OCI-LY3 (cell line): Measurements from ENCODE around the gene NOS1AP.

ENCODE experiments used
- H2AFZ ChIP-seq: fragments of 200-600, 300-600 bp; shearing (Covaris generic); 2 replicates; pipeline ENCODE4 v1.6.0; 2014; ENCODE audit warnings: antibody characterized with exemption, low read depth, low read length
- H3K27ac ChIP-seq: fragments of 200-600, 300-600 bp; sonication (generic); 2 replicates; pipeline ENCODE4 v1.5.1; 2014; ENCODE audit warnings: mild to moderate bottlenecking, low read length, moderate library complexity, mixed read lengths
- H3K27me3 ChIP-seq: fragments of 200-600, 300-600 bp; sonication (generic); 2 replicates; pipeline ENCODE4 v1.6.1; 2014; ENCODE audit warnings: low read depth, low read length, mixed read lengths
- H3K36me3 ChIP-seq: fragments of 200-600, 300-600 bp; sonication (generic); replicated peaks from 2 replicates; pipeline ENCODE3; 2014; ENCODE audit warnings: low read depth, low read length, mixed read lengths
- H3K4me1 ChIP-seq: fragments of 300-600, 200-600 bp; sonication (generic); 2 replicates; pipeline ENCODE4 v1.6.1; 2014; ENCODE audit warnings: low read length, mixed read lengths
- H3K4me2 ChIP-seq: fragments of 200-600, 300-600 bp; sonication (generic); 2 replicates; pipeline ENCODE4 v1.6.1; 2014; ENCODE audit warnings: low read length, mixed read lengths
- H3K4me3 ChIP-seq: fragments of 300-600, 200-600 bp; sonication (generic); 2 replicates; pipeline ENCODE4 v1.5.1; 2014; ENCODE audit warnings: antibody characterized with exemption, mild to moderate bottlenecking, low read length, moderate library complexity
- H3K79me2 ChIP-seq: fragments of 300-600, 200-600 bp; shearing (Covaris generic); 2 replicates; pipeline ENCODE4 v1.6.1; 2014; ENCODE audit warnings: mild to moderate bottlenecking, low read length, mixed read lengths
- H3K9ac ChIP-seq: fragments of 300-600, 200-600 bp; shearing (Covaris generic); 2 replicates; pipeline ENCODE4 v1.6.0; 2014; ENCODE audit warnings: mild to moderate bottlenecking, low read length, moderate library complexity
- H3K9me3 ChIP-seq: fragments of 200-600, 300-600 bp; shearing (Covaris generic); 2 replicates; pipeline ENCODE4 v1.6.1; 2014; ENCODE audit warnings: low read length, mixed read lengths; ENCODE audit not compliant: insufficient read depth
- H4K20me1 ChIP-seq: fragments of 200-600, 300-600 bp; sonication (generic); 2 replicates; pipeline ENCODE4 v1.6.1; 2016; ENCODE audit warnings: low read length, mixed read lengths; ENCODE audit not compliant: insufficient read depth
- CTCF ChIP-seq: fragments of 200-600, 300-600 bp; sonication (generic); IDR thresholded peaks from 2 replicates; pipeline ENCODE4 v1.5.1; 2014; ENCODE audit warnings: antibody characterized with exemption, low read length, low read depth
- EZH2phosphoT487 ChIP-seq: fragments of 200-600 bp; shearing (Covaris generic); IDR thresholded peaks from 2 replicates; pipeline ENCODE4 v1.6.1; 2018; ENCODE audit warnings: antibody characterized with exemption, mixed run types, low read depth

Gene NOS1AP

DNA sequence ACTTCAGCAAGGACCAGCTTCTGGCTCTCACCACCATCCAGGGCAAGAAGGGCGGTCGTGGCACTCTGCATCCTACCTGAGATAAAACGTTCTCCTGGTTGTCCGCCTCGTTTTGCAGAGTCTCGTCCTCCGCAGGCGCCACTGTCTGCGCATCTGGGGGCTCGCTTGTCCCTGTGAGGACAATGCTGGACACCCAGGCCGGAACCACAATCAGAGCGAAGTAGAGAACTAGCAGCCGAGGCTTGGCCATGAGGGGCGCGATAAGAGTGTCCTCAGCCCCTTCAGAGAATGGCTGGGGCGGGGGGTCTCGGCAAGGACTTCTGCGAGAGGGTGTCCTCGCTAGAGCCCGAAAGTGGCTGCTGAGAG lies 46.3 kb upstream of the NOS1AP start:
- Histone ChIP-seq H3K4me3 (peak overlapping the region; percentile 77), H2AFZ (no peak overlapping the region), H3K4me2 (peak overlapping the region; percentile 72), H4K20me1 (no peaks in the 10 kb centered on the region), H3K27ac (no peak overlapping the region), H3K9ac (no peak overlapping the region; the same call in 1 of the 2 replicates), H3K36me3 (peaks cover 5% of the 10 kb centered on the region), H3K4me1 (peaks cover 23% of the 10 kb centered on the region), H3K27me3 (peaks cover 20% of the 10 kb centered on the region), H3K9me3 (peaks cover 19% of the 10 kb centered on the region; the same call in 1 of the 2 replicates), H3K79me2 (no peaks in the 10 kb centered on the region)
- TF ChIP-seq EZH2phosphoT487 (no peak), CTCF (no peak)

- Histone ChIP-seq H3K36me3 (peaks cover 7% of the 10 kb centered on the region), H3K9me3 (peaks cover 20% of the 10 kb centered on the region; the same call in 1 of the 2 replicates), H3K4me3 (peak within 1 kb of the TSS; percentile 77), H3K9ac (peak within 1 kb of the TSS; percentile 38), H3K27me3 (peaks cover 20% of the 10 kb centered on the region), H4K20me1 (no peaks in the 10 kb centered on the region), H3K79me2 (no peaks in the 10 kb centered on the region), H3K4me1 (peaks cover 23% of the 10 kb centered on the region), H3K4me2 (peak within 1 kb of the TSS; percentile 72), H3K27ac (no peak within 1 kb of the TSS), H2AFZ (peak within 1 kb of the TSS; percentile 65)
- no peak for TF ChIP-seq EZH2phosphoT487
- TF ChIP-seq CTCF = peak; percentile 44
Observed at GRCh38 chr1:162023547-162024501, 45.7 kb upstream of the NOS1AP start, which contains the start of gene OLFML2B. Gene OLFML2B, minus strand, starts transcription at chr1:162023869. Its CDS starts 439 bp downstream, at chr1:162023430.

- H3K4me3 ChIP-seq = no peak overlapping the region
- H3K36me3 ChIP-seq = peaks cover 7% of the 10 kb centered on the region
- H3K79me2 ChIP-seq = no peaks in the 10 kb centered on the region
- peaks cover 21% of the 10 kb centered on the region for H3K4me1 ChIP-seq
- peaks cover 21% of the 10 kb centered on the region for H3K27me3 ChIP-seq
- no peak for TF ChIP-seq EZH2phosphoT487
- TF ChIP-seq CTCF = no peak
- no peak overlapping the region for H2AFZ ChIP-seq
- H3K9ac ChIP-seq = no peak overlapping the region
- H3K9me3 ChIP-seq = peaks cover 20% of the 10 kb centered on the region; the same call in 1 of the 2 replicates
- no peak overlapping the region for H3K27ac ChIP-seq
- no peak overlapping the region for H3K4me2 ChIP-seq
- no peaks in the 10 kb centered on the region for H4K20me1 ChIP-seq
Observed at GRCh38 chr1:162025541-162025940, 44.0 kb upstream of the NOS1AP start.

DNA sequence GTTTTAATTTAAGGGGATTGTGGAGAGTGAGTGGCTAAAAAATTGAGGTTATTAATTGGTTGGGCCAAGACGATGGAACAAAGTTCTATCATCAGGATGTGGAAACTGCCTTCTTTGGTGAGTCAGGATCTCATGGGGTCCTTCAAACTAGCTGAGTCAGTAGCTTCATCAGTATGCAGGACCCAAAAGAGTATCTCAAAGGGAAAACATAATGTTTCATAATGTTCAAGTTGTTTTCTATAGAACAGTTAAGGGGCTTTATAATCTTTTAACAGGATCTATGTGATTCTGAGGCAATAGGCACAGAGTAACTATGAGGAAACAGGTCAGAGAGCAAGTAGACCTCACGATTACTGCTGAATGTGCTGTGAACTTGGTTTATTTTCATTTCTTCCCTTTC lies 42.6 kb upstream of the NOS1AP start:
- Histone ChIP-seq H3K9me3 (peaks cover 20% of the 10 kb centered on the region; the same call in 1 of the 2 replicates), H3K79me2 (no peaks in the 10 kb centered on the region), H4K20me1 (no peaks in the 10 kb centered on the region), H3K9ac (no peak overlapping the region), H3K36me3 (peaks cover 7% of the 10 kb centered on the region), H3K27me3 (peaks cover 25% of the 10 kb centered on the region), H3K4me2 (no peak overlapping the region), H2AFZ (no peak overlapping the region), H3K4me3 (no peak overlapping the region), H3K27ac (no peak overlapping the region), H3K4me1 (peaks cover 21% of the 10 kb centered on the region)
- TF ChIP-seq EZH2phosphoT487 (no peak), CTCF (no peak)
